Neural progenitor cell (in vitro differentiated cells): Measurements from ENCODE around the gene MIOX. TPM values are rescaled to one million over a fixed set of nuclear protein-coding genes. Genes with fewer than 3 reads are reported as not detected.

Experiments
- DNase-seq: peaks from one replicate; pipeline ENCODE4 v3.0.0-alpha.2; 2016; ENCODE audit warnings: low spot score
- H2AFZ ChIP-seq: fragments of 200-600 bp; sonication (generic); replicated peaks from 2 replicates; pipeline ENCODE4 v1.6.1; 2016; ENCODE audit warnings: antibody characterized with exemption
- H3F3A ChIP-seq: fragments of 200-600 bp; sonication (generic); 2 replicates; pipeline ENCODE4 v1.6.1; 2016; ENCODE audit warnings: antibody characterized with exemption, low read depth
- H3K27ac ChIP-seq: fragments of 200-600 bp; sonication (generic); 2 replicates; pipeline ENCODE4 v1.5.1; 2016; ENCODE audit warnings: mild to moderate bottlenecking
- H3K27me3 ChIP-seq: fragments of 200-600 bp; sonication (generic); 2 replicates; pipeline ENCODE4 v1.6.1; 2016; ENCODE audit warnings: mild to moderate bottlenecking, moderate library complexity
- H3K36me3 ChIP-seq: fragments of 200-600 bp; sonication (generic); 2 replicates; pipeline ENCODE4 v1.5.1; 2016
- H3K4me1 ChIP-seq: fragments of 200-600 bp; sonication (generic); 2 replicates; pipeline ENCODE4 v1.6.1; 2016; ENCODE audit warnings: mixed run types
- H3K4me2 ChIP-seq: fragments of 200-600 bp; sonication (generic); 2 replicates; pipeline ENCODE4 v1.6.1; 2016
- H3K4me3 ChIP-seq: fragments of 200-600 bp; sonication (generic); 2 replicates; pipeline ENCODE4 v1.5.1; 2016
- H3K79me2 ChIP-seq: fragments of 200-600 bp; sonication (generic); 2 replicates; pipeline ENCODE4 v1.6.1; 2016; ENCODE audit warnings: low read depth
- H3K9ac ChIP-seq: fragments of 200-600 bp; sonication (generic); 2 replicates; pipeline ENCODE4 v1.6.1; 2016
- H3K9me3 ChIP-seq: fragments of 200-600 bp; sonication (generic); 2 replicates; pipeline ENCODE4 v1.5.1; 2016; ENCODE audit warnings: low read depth
- H4K20me1 ChIP-seq: fragments of 200-600 bp; sonication (generic); 2 replicates; pipeline ENCODE4 v1.6.1; 2016; ENCODE audit warnings: low read depth
- H3K27ac Mint-ChIP-seq: 3 replicates; pipeline ENCODE4 v1.8.0; 2021; ENCODE audit warnings: mixed read lengths
- H3K27me3 Mint-ChIP-seq: 2 replicates; pipeline ENCODE4 v1.8.0; 2022; ENCODE audit warnings: low read depth, mild to moderate bottlenecking, inconsistent platforms, moderate library complexity, mixed read lengths; ENCODE audit not compliant: insufficient read depth
- H3K36me3 Mint-ChIP-seq: 3 replicates; pipeline ENCODE4 v1.8.0; 2021; ENCODE audit warnings: mixed read lengths
- H3K4me1 Mint-ChIP-seq: 3 replicates; pipeline ENCODE4 v1.8.0; 2021; ENCODE audit warnings: mixed read lengths
- H3K4me3 Mint-ChIP-seq: 3 replicates; pipeline ENCODE4 v1.8.0; 2021; ENCODE audit warnings: mild to moderate bottlenecking, moderate library complexity, mixed read lengths
- H3K9me3 Mint-ChIP-seq: 3 replicates; pipeline ENCODE4 v1.8.0; 2020; ENCODE audit warnings: mixed read lengths
- CTCF ChIP-seq: fragments of 200-600 bp; sonication (generic); IDR thresholded peaks from 2 replicates; pipeline ENCODE4 v1.5.1; 2017; ENCODE audit warnings: antibody characterized with exemption, mild to moderate bottlenecking
- EZH2 ChIP-seq: fragments of 200-600 bp; sonication (generic); IDR thresholded peaks from 2 replicates; pipeline ENCODE4 v1.6.1; 2017; ENCODE audit warnings: antibody characterized with exemption, mild to moderate bottlenecking, moderate library complexity
- EZH2phosphoT487 ChIP-seq: fragments of 200-600 bp; sonication (generic); IDR thresholded peaks from 2 replicates; pipeline ENCODE4 v1.6.1; 2017; ENCODE audit warnings: antibody characterized with exemption
- total RNA-seq: library from RNA; depleted of rRNA; stranded (reverse); fragments of >200 nt; gene quantifications from 2 replicates; pipeline ENCODE4 v1.2.3, GENCODE V29; 2015; ENCODE audit warnings: low replicate concordance

MIOX gene
- total RNA-seq, 1 donor from 2014 or later: not detected

- Histone ChIP-seq H3K9me3 (no peaks in the 10 kb centered on the region), H3K27ac (no peak overlapping the region), H3K79me2 (no peaks in the 10 kb centered on the region), H3K36me3 (no peaks in the 10 kb centered on the region), H3K4me2 (no peak overlapping the region), H3K4me1 (no peaks in the 10 kb centered on the region), H4K20me1 (peaks cover 20% of the 10 kb centered on the region), H3K9ac (no peak overlapping the region), H2AFZ (no peak overlapping the region), H3K4me3 (no peak overlapping the region), H3K27me3 (no peaks in the 10 kb centered on the region), H3F3A (peaks cover 13% of the 10 kb centered on the region)
- H3K4me1 Mint-ChIP-seq: peaks cover 2% of the 10 kb centered on the region
- no peak for DNase-seq
- H3K36me3 Mint-ChIP-seq: peaks cover 3% of the 10 kb centered on the region
- TF ChIP-seq EZH2phosphoT487 (no peak), CTCF (no peak), EZH2 (no peak)
- H3K27me3 Mint-ChIP-seq: peaks cover 8% of the 10 kb centered on the region
- peak overlapping the region; percentile 23 for H3K4me3 Mint-ChIP-seq
- peak overlapping the region; percentile 63 for H3K27ac Mint-ChIP-seq
- H3K9me3 Mint-ChIP-seq: no peaks in the 10 kb centered on the region
Observed at GRCh38 chr22:50443197-50443596, 43.5 kb upstream of the MIOX start.

GRCh38 chr22:50443801-50444625, 42.6 kb upstream of the MIOX start:
- H3K9me3 ChIP-seq: no peaks in the 10 kb centered on the region
- Mint-ChIP-seq H3K27me3 (peaks cover 9% of the 10 kb centered on the region), H3K9me3 (no peaks in the 10 kb centered on the region), H3K4me3 (no peak overlapping the region), H3K4me1 (peaks cover 2% of the 10 kb centered on the region), H3K36me3 (peaks cover 8% of the 10 kb centered on the region), H3K27ac (no peak overlapping the region)
- no peak overlapping the region for H3K9ac ChIP-seq
- no peaks in the 10 kb centered on the region for H3K4me1 ChIP-seq
- TF ChIP-seq EZH2phosphoT487 (no peak), CTCF (no peak), EZH2 (no peak)
- no peak overlapping the region for H3K27ac ChIP-seq
- H3K4me2 ChIP-seq: no peak overlapping the region
- no peak for DNase-seq
- H3K4me3 ChIP-seq: no peak overlapping the region
- peaks cover 27% of the 10 kb centered on the region for H4K20me1 ChIP-seq
- no peaks in the 10 kb centered on the region for H3K36me3 ChIP-seq
- H2AFZ ChIP-seq: no peak overlapping the region
- H3K79me2 ChIP-seq: no peaks in the 10 kb centered on the region
- H3K27me3 ChIP-seq: no peaks in the 10 kb centered on the region
- H3F3A ChIP-seq: peaks cover 13% of the 10 kb centered on the region

- Histone ChIP-seq H3F3A (peaks cover 13% of the 10 kb centered on the region), H3K27ac (peak overlapping the region; percentile 37), H3K4me3 (no peak overlapping the region), H3K9ac (no peak overlapping the region), H2AFZ (no peak overlapping the region), H3K79me2 (no peaks in the 10 kb centered on the region), H3K27me3 (no peaks in the 10 kb centered on the region), H3K9me3 (no peaks in the 10 kb centered on the region), H4K20me1 (peaks cover 27% of the 10 kb centered on the region), H3K36me3 (no peaks in the 10 kb centered on the region), H3K4me1 (no peaks in the 10 kb centered on the region), H3K4me2 (no peak overlapping the region)
- Mint-ChIP-seq H3K27me3 (peaks cover 9% of the 10 kb centered on the region), H3K4me3 (no peak overlapping the region), H3K36me3 (peaks cover 12% of the 10 kb centered on the region), H3K9me3 (no peaks in the 10 kb centered on the region), H3K4me1 (peaks cover 2% of the 10 kb centered on the region), H3K27ac (no peak overlapping the region)
- TF ChIP-seq EZH2 (no peak), CTCF (no peak), EZH2phosphoT487 (no peak)
- no peak for DNase-seq
Observed at GRCh38 chr22:50444663-50445062, 42.0 kb upstream of the MIOX start.
